Upper lobe of right lung (tissue), 1 donor: Measurements from ENCODE around the gene HNRNPU. TPM values are rescaled to one million over a fixed set of nuclear protein-coding genes. Genes with fewer than 3 reads are reported as not detected.

Experiments
- ATAC-seq: fragments of 200-7000 bp; cut with Tn5 transposase; one replicate; pipeline ENCODE4 v1.9.1; 2020; ENCODE audit warnings: mild to moderate bottlenecking, moderate library complexity
- DNase-seq: peaks from one replicate; pipeline ENCODE4 v3.0.0-alpha.2; 2020
- H3K27ac ChIP-seq: fragments of 200-600 bp; one replicate; pipeline ENCODE4 v1.8.0; 2022
- H3K27me3 ChIP-seq: fragments of 200-600 bp; one replicate; pipeline ENCODE4 v1.8.0; 2022; ENCODE audit warnings: mild to moderate bottlenecking
- H3K36me3 ChIP-seq: fragments of 200-600 bp; one replicate; pipeline ENCODE4 v1.8.0; 2022
- H3K4me1 ChIP-seq: fragments of 200-600 bp; one replicate; pipeline ENCODE4 v1.8.0; 2022
- H3K4me3 ChIP-seq: fragments of 200-600 bp; one replicate; pipeline ENCODE4 v1.8.0; 2022; ENCODE audit warnings: mild to moderate bottlenecking
- H3K9me3 ChIP-seq: fragments of 200-600 bp; one replicate; pipeline ENCODE4 v1.8.0; 2022
- CTCF ChIP-seq: fragments of 200-600 bp; IDR thresholded peaks from one replicate; pipeline ENCODE4 v1.8.0; 2022; ENCODE audit warnings: antibody characterized with exemption
- intact Hi-C: fragments of 100-400 bp; cut with DNase I; formaldehyde crosslinking; loops from one replicate; pipeline ENCODE4 v1.11.0; 2022
- total RNA-seq: library from RNA; stranded (reverse); fragmentation: NEBNext Ultra II Directional; extraction: Animal tissue kit (Norgen Biotek cat#: 25700); gene quantifications from one replicate; pipeline ENCODE4 v1.2.1, GENCODE V29; 2021
- donor health status: DM: no; HTN: yes; CAD: no; lungs with severe emphysema.

Gene HNRNPU
- total RNA-seq, 1 donor from 2014 or later, result 273 TPM

- TF ChIP-seq CTCF, result no peak
- no peak for DNase-seq
- H3K4me1 ChIP-seq, result peaks cover 48% of the 10 kb centered on the region
- intact Hi-C loops, result no loop called here
- H3K27me3 ChIP-seq, result no peaks in the 10 kb centered on the region
- peak overlapping the region; percentile 100 for H3K27ac ChIP-seq
- ATAC-seq, result no peak
- peaks cover 45% of the 10 kb centered on the region for H3K36me3 ChIP-seq
- H3K9me3 ChIP-seq, result no peaks in the 10 kb centered on the region
- peak overlapping the region; percentile 97 for H3K4me3 ChIP-seq
Measured at GRCh38 chr1:244862354-244862698, 2.0 kb downstream of the HNRNPU start.

- Histone ChIP-seq H3K27ac (peak overlapping the region; percentile 100), H3K4me3 (peak overlapping the region; percentile 97), H3K27me3 (no peaks in the 10 kb centered on the region), H3K36me3 (peaks cover 52% of the 10 kb centered on the region), H3K9me3 (no peaks in the 10 kb centered on the region), H3K4me1 (peaks cover 48% of the 10 kb centered on the region)
- no peak for DNase-seq
- ATAC-seq, result no peak
- intact Hi-C loops, result no loop called here
- TF ChIP-seq CTCF, result no peak
Measured at GRCh38 chr1:244861683-244862082, 2.7 kb downstream of the HNRNPU start.

- Histone ChIP-seq H3K4me1 (peaks cover 55% of the 10 kb centered on the region), H3K27me3 (no peaks in the 10 kb centered on the region), H3K9me3 (no peaks in the 10 kb centered on the region), H3K4me3 (peak overlapping the region; percentile 97), H3K27ac (no peak overlapping the region), H3K36me3 (peaks cover 58% of the 10 kb centered on the region)
- TF ChIP-seq CTCF, result no peak
- intact Hi-C loops, result no loop called here
- DNase-seq (no peak), ATAC-seq (no peak)
Measured at GRCh38 chr1:244860914-244861610, 3.3 kb downstream of the HNRNPU start.

GRCh38 chr1:244860078-244860477 lies 4.3 kb downstream of the HNRNPU start:
- peaks cover 55% of the 10 kb centered on the region for H3K4me1 ChIP-seq
- no peaks in the 10 kb centered on the region for H3K27me3 ChIP-seq
- intact Hi-C loops, result no loop called here
- TF ChIP-seq CTCF, result no peak
- DNase-seq, result no peak
- H3K9me3 ChIP-seq, result no peaks in the 10 kb centered on the region
- H3K4me3 ChIP-seq, result peak overlapping the region; percentile 97
- ATAC-seq, result no peak
- peaks cover 68% of the 10 kb centered on the region for H3K36me3 ChIP-seq
- no peak overlapping the region for H3K27ac ChIP-seq

- Histone ChIP-seq H3K36me3 (peaks cover 85% of the 10 kb centered on the region), H3K4me1 (peaks cover 62% of the 10 kb centered on the region), H3K9me3 (no peaks in the 10 kb centered on the region), H3K27me3 (no peaks in the 10 kb centered on the region), H3K27ac (no peak overlapping the region), H3K4me3 (no peak overlapping the region)
- intact Hi-C loops, result no loop called here
- no peak for TF ChIP-seq CTCF
- DNase-seq, result no peak
- ATAC-seq, result no peak
Measured at GRCh38 chr1:244858357-244858756, 6.0 kb downstream of the HNRNPU start.

GRCh38 chr1:244857761-244858160 lies 6.6 kb downstream of the HNRNPU start:
- DNase-seq (no peak), ATAC-seq (no peak)
- Histone ChIP-seq H3K27me3 (no peaks in the 10 kb centered on the region), H3K27ac (no peak overlapping the region), H3K4me1 (peaks cover 62% of the 10 kb centered on the region), H3K4me3 (no peak overlapping the region), H3K9me3 (no peaks in the 10 kb centered on the region), H3K36me3 (peaks cover 91% of the 10 kb centered on the region)
- no peak for TF ChIP-seq CTCF
- intact Hi-C loops, result no loop called here
